ENCODE results near the gene GNAO1.

- TF ChIP-seq CTCF (IDR thresholded peaks at IDR 0.05) = no peak
- TF ChIP-seq EZH2phosphoT487 (IDR thresholded peaks at IDR 0.05) = no peak
- no peak for TF ChIP-seq EZH2 (IDR thresholded peaks at IDR 0.05)
These were observed 134.7 kb downstream of the GNAO1 start for GRCh38 chr16:56325956-56326355.

Data from neural progenitor cell (in vitro differentiated cells).